Prostate gland (tissue), 2 donors: ENCODE data around the gene PTGDS. TPM values are rescaled to one million over a fixed set of nuclear protein-coding genes. Genes with fewer than 3 reads are reported as not detected.

Experiments
- DNase-seq: peaks from one replicate; pipeline ENCODE4 v3.0.0-alpha.2; 2019; ENCODE audit warnings: low spot score
- H3K27ac ChIP-seq, 2 donors: fragments of 200-600 bp; sonication (generic); 2 replicates each; pipeline ENCODE4 v1.5.1; 2017 to 2019
- H3K27me3 ChIP-seq: fragments of 200-600 bp; sonication (generic); replicated peaks from 2 replicates; pipeline ENCODE4 v1.5.1; 2019; ENCODE audit not compliant: insufficient read depth
- H3K36me3 ChIP-seq, 2 donors: fragments of 200-600 bp; sonication (generic); 1 replicate in 1 of 2; 2 replicates in 1 of 2; pipeline versions ENCODE4 v1.5.1 to v1.8.1; 2017 to 2019
- H3K4me1 ChIP-seq: fragments of 200-600 bp; sonication (generic); replicated peaks from 2 replicates; pipeline ENCODE4 v1.5.1; 2019
- H3K4me3 ChIP-seq, 2 donors: fragments of 200-600 bp; sonication (generic); 2 replicates each; pipeline ENCODE4 v1.5.1; 2017 to 2019
- H3K9me3 ChIP-seq: fragments of 200-600 bp; sonication (generic); 2 replicates; pipeline ENCODE4 v1.5.1; 2017
- CTCF ChIP-seq, 4 experiments: fragments of 200-600 bp in 2 of 4; fragments of 450-650 bp in 2 of 4; sonication (generic) in 2 of 4; IDR thresholded peaks; 1 replicate in 3 of 4; 2 replicates in 1 of 4; pipeline ENCODE4 v1.5.1; 2016 to 2019; ENCODE audit warnings: antibody characterized with exemption in 4 of 4, mild to moderate bottlenecking in 2 of 4, moderate library complexity in 2 of 4
- POLR2A ChIP-seq: fragments of 450-650 bp; IDR thresholded peaks from one replicate; pipeline ENCODE4 v1.6.1; 2016; ENCODE audit warnings: antibody characterized with exemption, mild to moderate bottlenecking
- POLR2AphosphoS5 ChIP-seq: sonication (generic); formaldehyde crosslinking; IDR thresholded peaks from one replicate; pipeline ENCODE4 v1.6.1; 2017; ENCODE audit warnings: antibody characterized with exemption
- WGBS: methylation state at CpG from one replicate; pipeline ENCODE4 v1.1.5; 2018; 5-methylcytosine and 5-hydroxymethylcytosine counted together
- intact Hi-C: fragments of 100-400 bp; cut with DNase I; formaldehyde crosslinking; loops from one replicate; pipeline ENCODE4 v1.14.2; 2022
- total RNA-seq, 2 donors: library from RNA; depleted of rRNA; stranded (reverse); fragments of >200 nt; gene quantifications; one replicate each; pipeline ENCODE4 v1.1.0, GENCODE V29; 2016

PTGDS gene
- total RNA-seq, 2 donors from 2014 or later: 59.4 to 5,242 TPM

GRCh38 chr9:137012694-137013570 is 35.6 kb downstream of the PTGDS start:
- no peaks in the 10 kb centered on the region for H3K9me3 ChIP-seq
- TF ChIP-seq POLR2A (no peak), POLR2AphosphoS5 (no peak), CTCF (IDR thresholded peaks at IDR 0.05) (no peak)
- intact Hi-C loops: no loop called here
- 87% methylated on average over 63 of the region's 67 CpGs for WGBS
- DNase-seq: no peak
- H3K27me3 ChIP-seq: no peaks in the 10 kb centered on the region
- H3K4me3 ChIP-seq: no peak overlapping the region
- H3K4me1 ChIP-seq: no peaks in the 10 kb centered on the region
- H3K27ac ChIP-seq: no peak overlapping the region
- no peaks in the 10 kb centered on the region for H3K36me3 ChIP-seq

GRCh38 chr9:137013571-137013940 is 36.3 kb downstream of the PTGDS start:
- TF ChIP-seq CTCF (IDR thresholded peaks at IDR 0.05) (no peak), POLR2AphosphoS5 (no peak), POLR2A (no peak)
- Histone ChIP-seq H3K36me3 (no peaks in the 10 kb centered on the region), H3K4me1 (no peaks in the 10 kb centered on the region), H3K27ac (no peak overlapping the region), H3K27me3 (no peaks in the 10 kb centered on the region), H3K9me3 (no peaks in the 10 kb centered on the region), H3K4me3 (no peak overlapping the region)
- WGBS: 98% methylated on average over 18 of the region's 20 CpGs
- intact Hi-C loops: no loop called here
- DNase-seq: no peak

- intact Hi-C loops: no loop called here
- no peaks in the 10 kb centered on the region for H3K4me1 ChIP-seq
- WGBS: 93% methylated on average over 23 of the region's 23 CpGs
- no peak overlapping the region for H3K27ac ChIP-seq
- no peaks in the 10 kb centered on the region for H3K36me3 ChIP-seq
- H3K9me3 ChIP-seq: no peaks in the 10 kb centered on the region
- no peaks in the 10 kb centered on the region for H3K27me3 ChIP-seq
- DNase-seq: no peak
- no peak for TF ChIP-seq POLR2A
- TF ChIP-seq POLR2AphosphoS5: no peak
- no peak for TF ChIP-seq CTCF (IDR thresholded peaks at IDR 0.05)
- no peak overlapping the region for H3K4me3 ChIP-seq
Measured at GRCh38 chr9:137014166-137014565, 36.9 kb downstream of the PTGDS start.

GRCh38 chr9:137014776-137015539 is 37.7 kb downstream of the PTGDS start:
- DNase-seq: no peak
- Histone ChIP-seq H3K27ac (no peak overlapping the region), H3K4me1 (no peaks in the 10 kb centered on the region), H3K9me3 (no peaks in the 10 kb centered on the region), H3K36me3 (no peaks in the 10 kb centered on the region), H3K27me3 (no peaks in the 10 kb centered on the region), H3K4me3 (no peak overlapping the region)
- 93% methylated on average over 36 of the region's 36 CpGs for WGBS
- TF ChIP-seq POLR2A (no peak), CTCF (IDR thresholded peaks at IDR 0.05) (no peak), POLR2AphosphoS5 (no peak)
- intact Hi-C loops: no loop called here
